Hepatocyte (in vitro differentiated cells): ENCODE data around the gene TBC1D12. TPM values are rescaled to one million over a fixed set of nuclear protein-coding genes. Genes with fewer than 3 reads are reported as not detected.

Experiments used
- DNase-seq: peaks from one replicate; pipeline ENCODE4 v3.0.0-alpha.2; 2016; ENCODE audit warnings: low spot score
- H2AFZ ChIP-seq: fragments of 200-600 bp; sonication (generic); 2 replicates; pipeline ENCODE4 v1.6.0; 2016; ENCODE audit warnings: antibody characterized with exemption, mild to moderate bottlenecking
- H3K27ac ChIP-seq: fragments of 200-600 bp; sonication (generic); 2 replicates; pipeline ENCODE4 v1.5.1; 2016; ENCODE audit warnings: mild to moderate bottlenecking
- H3K27me3 ChIP-seq: fragments of 200-600 bp; sonication (generic); 2 replicates; pipeline ENCODE4 v1.6.1; 2016
- H3K36me3 ChIP-seq: fragments of 200-600 bp; sonication (generic); replicated peaks from 2 replicates; pipeline ENCODE4 v1.5.1; 2016; ENCODE audit warnings: low read depth; ENCODE audit not compliant: insufficient read depth
- H3K4me1 ChIP-seq: fragments of 200-600 bp; sonication (generic); 2 replicates; pipeline ENCODE4 v1.5.1; 2016; ENCODE audit warnings: mild to moderate bottlenecking, moderate library complexity; ENCODE audit not compliant: insufficient read depth
- H3K4me2 ChIP-seq: fragments of 200-600 bp; sonication (generic); 2 replicates; pipeline ENCODE4 v1.6.0; 2016
- H3K4me3 ChIP-seq: fragments of 200-600 bp; sonication (generic); 2 replicates; pipeline ENCODE4 v1.5.1; 2016; ENCODE audit warnings: mild to moderate bottlenecking
- H3K79me2 ChIP-seq: fragments of 200-600 bp; sonication (generic); 2 replicates; pipeline ENCODE4 v1.6.0; 2017; ENCODE audit warnings: mild to moderate bottlenecking
- H3K9me2 ChIP-seq: fragments of 200-600 bp; sonication (generic); replicated peaks from 2 replicates; pipeline ENCODE4 v1.6.0; 2017; ENCODE audit warnings: mild to moderate bottlenecking; ENCODE audit not compliant: insufficient read depth
- H3K9me3 ChIP-seq: fragments of 200-600 bp; sonication (generic); 2 replicates; pipeline ENCODE4 v1.5.1; 2016; ENCODE audit warnings: low read depth, mild to moderate bottlenecking
- H4K20me1 ChIP-seq: fragments of 200-600 bp; sonication (generic); 2 replicates; pipeline ENCODE4 v1.6.0; 2016; ENCODE audit warnings: mild to moderate bottlenecking; ENCODE audit not compliant: insufficient read depth, poor library complexity, severe bottlenecking
- EZH2 ChIP-seq: fragments of 200-600 bp; sonication (generic); IDR thresholded peaks from 2 replicates; pipeline ENCODE4 v1.6.1; 2016; ENCODE audit warnings: antibody characterized with exemption, mild to moderate bottlenecking, borderline replicate concordance
- EZH2phosphoT487 ChIP-seq: fragments of 200-600 bp; sonication (generic); IDR thresholded peaks from one replicate; pipeline ENCODE4 v1.6.1; 2018; ENCODE audit warnings: antibody characterized with exemption, mild to moderate bottlenecking, low read depth, moderate library complexity; ENCODE audit not compliant: unreplicated experiment, severe bottlenecking
- WGBS: methylation state at CpG from one replicate; pipeline ENCODE4 v1.1.6; 2016; ENCODE audit warnings: low lambda C conversion rate; ENCODE audit errors: missing lambda C conversion rate; 5-methylcytosine and 5-hydroxymethylcytosine counted together
- polyA plus RNA-seq: library from polyadenylated mRNA; unstranded; fragments of >200 nt; fragmentation: Nextera tagmentation; extraction: Ambion mirVana; gene quantifications from 2 replicates; pipeline ENCODE4 v1.2.1, GENCODE V29; 2016
- total RNA-seq: library from RNA; depleted of rRNA; stranded (reverse); fragments of >200 nt; gene quantifications from 2 replicates; pipeline ENCODE4 v1.2.3, GENCODE V29; 2014
- TF ChIP-seq, protein P1 (sequence below): fragments of 200-600 bp; sonication (generic); IDR thresholded peaks from 2 replicates; pipeline ENCODE4 v1.5.1; 2016; ENCODE audit warnings: antibody characterized with exemption, mild to moderate bottlenecking; ENCODE audit not compliant: poor library complexity

TBC1D12 gene
- total and polyA plus RNA-seq, 2 experiments from 2014 or later, result 9.2 to 15.6 TPM

DNA sequence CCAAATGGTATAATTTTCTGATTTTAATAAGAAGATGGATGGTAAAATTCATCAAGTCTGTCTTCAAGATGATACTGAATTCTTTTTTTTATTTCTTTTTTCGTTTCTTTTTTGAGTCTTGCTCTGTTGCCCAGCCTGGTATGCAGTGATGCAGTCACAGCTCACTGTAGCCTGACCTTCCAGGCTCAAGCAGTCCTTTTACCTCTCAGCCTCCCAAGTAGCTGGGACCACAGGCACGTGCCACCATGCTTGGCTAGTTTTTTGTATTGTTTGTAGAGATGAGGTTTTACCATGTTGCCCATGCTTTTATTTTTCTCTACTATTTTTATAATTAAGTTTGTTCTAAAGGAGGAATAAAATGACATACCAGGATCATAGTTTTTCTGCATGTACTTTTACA lies 91.1 kb downstream of the TBC1D12 start:
- no peaks in the 10 kb centered on the region for H3K9me2 ChIP-seq
- H3K79me2 ChIP-seq, result peaks cover 9% of the 10 kb centered on the region
- H3K27me3 ChIP-seq, result no peaks in the 10 kb centered on the region
- no peaks in the 10 kb centered on the region for H4K20me1 ChIP-seq
- H3K9me3 ChIP-seq, result no peaks in the 10 kb centered on the region
- no peaks in the 10 kb centered on the region for H3K36me3 ChIP-seq
- no peaks in the 10 kb centered on the region for H3K4me1 ChIP-seq
- H3K4me2 ChIP-seq, result no peak overlapping the region
- DNase-seq, result no peak
- TF ChIP-seq EZH2phosphoT487 (no peak), EZH2 (no peak)
- TF ChIP-seq, protein P1, sequence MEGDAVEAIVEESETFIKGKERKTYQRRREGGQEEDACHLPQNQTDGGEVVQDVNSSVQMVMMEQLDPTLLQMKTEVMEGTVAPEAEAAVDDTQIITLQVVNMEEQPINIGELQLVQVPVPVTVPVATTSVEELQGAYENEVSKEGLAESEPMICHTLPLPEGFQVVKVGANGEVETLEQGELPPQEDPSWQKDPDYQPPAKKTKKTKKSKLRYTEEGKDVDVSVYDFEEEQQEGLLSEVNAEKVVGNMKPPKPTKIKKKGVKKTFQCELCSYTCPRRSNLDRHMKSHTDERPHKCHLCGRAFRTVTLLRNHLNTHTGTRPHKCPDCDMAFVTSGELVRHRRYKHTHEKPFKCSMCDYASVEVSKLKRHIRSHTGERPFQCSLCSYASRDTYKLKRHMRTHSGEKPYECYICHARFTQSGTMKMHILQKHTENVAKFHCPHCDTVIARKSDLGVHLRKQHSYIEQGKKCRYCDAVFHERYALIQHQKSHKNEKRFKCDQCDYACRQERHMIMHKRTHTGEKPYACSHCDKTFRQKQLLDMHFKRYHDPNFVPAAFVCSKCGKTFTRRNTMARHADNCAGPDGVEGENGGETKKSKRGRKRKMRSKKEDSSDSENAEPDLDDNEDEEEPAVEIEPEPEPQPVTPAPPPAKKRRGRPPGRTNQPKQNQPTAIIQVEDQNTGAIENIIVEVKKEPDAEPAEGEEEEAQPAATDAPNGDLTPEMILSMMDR, result no peak
- H3K4me3 ChIP-seq, result no peak overlapping the region
- H2AFZ ChIP-seq, result no peak overlapping the region
- 84% methylated on average over 2 of the region's 2 CpGs for WGBS
- H3K27ac ChIP-seq, result no peak overlapping the region

DNA sequence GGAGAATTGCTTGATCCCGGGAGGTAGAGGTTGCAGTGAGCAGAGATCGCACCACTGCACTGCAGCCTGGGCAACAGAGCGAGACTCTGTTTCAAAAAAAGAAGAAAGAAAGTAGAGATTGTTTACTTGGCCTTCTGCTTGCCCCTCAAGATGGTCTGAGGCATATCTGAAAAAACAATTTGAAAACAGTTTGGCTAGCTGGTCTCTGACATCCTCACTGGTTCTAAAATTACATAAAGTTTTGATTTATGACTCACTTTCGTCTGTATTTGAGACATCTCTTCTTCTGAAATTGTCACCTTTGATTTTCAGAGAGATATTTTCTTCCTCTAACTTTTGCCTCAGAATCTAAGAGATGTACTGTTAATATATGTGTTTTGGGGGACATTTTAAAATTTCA lies 93.7 kb downstream of the TBC1D12 start:
- Histone ChIP-seq H3K9me2 (no peaks in the 10 kb centered on the region), H3K27ac (no peak overlapping the region), H3K36me3 (no peaks in the 10 kb centered on the region), H3K9me3 (no peaks in the 10 kb centered on the region), H3K4me2 (no peak overlapping the region), H4K20me1 (no peaks in the 10 kb centered on the region), H3K27me3 (no peaks in the 10 kb centered on the region), H3K4me1 (no peaks in the 10 kb centered on the region), H2AFZ (no peak overlapping the region), H3K79me2 (peaks cover 3% of the 10 kb centered on the region), H3K4me3 (no peak overlapping the region)
- TF ChIP-seq, protein P1, result no peak
- TF ChIP-seq EZH2phosphoT487 (no peak), EZH2 (no peak)
- WGBS, result 96% methylated on average over 4 of the region's 4 CpGs
- no peak for DNase-seq

DNA sequence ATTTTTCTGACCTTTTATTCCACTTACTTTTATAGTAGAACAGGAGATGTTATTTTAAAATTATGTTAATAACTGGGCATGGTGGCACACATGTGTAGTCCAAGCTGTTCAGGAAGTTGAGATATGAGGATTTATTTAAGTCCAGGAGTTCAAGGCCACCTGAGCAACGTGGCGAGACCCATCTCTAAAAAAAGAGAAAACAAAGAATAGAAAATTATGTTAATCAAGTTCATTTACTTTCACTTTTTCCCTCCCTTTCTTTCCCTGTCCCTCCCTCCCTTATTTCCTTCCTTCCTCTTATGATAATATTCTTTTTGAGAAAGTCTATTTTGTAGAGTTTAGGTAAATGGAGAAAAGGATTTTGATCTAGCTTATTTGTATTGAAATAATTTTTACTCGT lies 94.3 kb downstream of the TBC1D12 start:
- Histone ChIP-seq H3K36me3 (no peaks in the 10 kb centered on the region), H4K20me1 (no peaks in the 10 kb centered on the region), H3K79me2 (peaks cover 3% of the 10 kb centered on the region), H3K27me3 (no peaks in the 10 kb centered on the region), H3K9me3 (no peaks in the 10 kb centered on the region), H3K4me1 (no peaks in the 10 kb centered on the region), H2AFZ (no peak overlapping the region), H3K9me2 (no peaks in the 10 kb centered on the region), H3K4me2 (no peak overlapping the region), H3K27ac (no peak overlapping the region), H3K4me3 (no peak overlapping the region)
- TF ChIP-seq, protein P1, result no peak
- no peak for TF ChIP-seq EZH2phosphoT487
- TF ChIP-seq EZH2, result no peak
- no peak for DNase-seq
- WGBS, result 83% methylated on average over 3 of the region's 3 CpGs

DNA sequence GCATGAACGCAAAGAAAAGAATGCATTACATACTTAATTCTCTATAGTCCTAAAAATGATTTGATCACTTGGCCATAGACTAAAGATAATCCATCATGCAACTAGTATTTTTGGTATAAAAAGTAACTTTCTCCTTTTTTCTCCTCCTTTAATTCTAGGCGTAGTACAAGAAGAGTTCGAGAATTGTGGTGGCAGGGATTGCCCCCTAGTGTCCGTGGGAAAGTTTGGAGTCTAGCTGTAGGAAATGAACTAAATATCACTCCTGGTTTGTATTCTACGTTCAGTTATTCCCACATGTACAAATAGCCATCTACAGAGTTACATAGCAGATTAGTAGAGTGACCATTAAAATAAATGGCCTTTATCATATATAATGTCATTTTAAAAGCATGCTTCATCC lies 97.7 kb downstream of the TBC1D12 start:
- H3K9me2 ChIP-seq, result no peaks in the 10 kb centered on the region
- H3K9me3 ChIP-seq, result no peaks in the 10 kb centered on the region
- no peak overlapping the region for H3K27ac ChIP-seq
- WGBS, result 71% methylated on average over 5 of the region's 5 CpGs
- no peak overlapping the region for H3K4me3 ChIP-seq
- DNase-seq, result peak; percentile 4
- no peak overlapping the region for H2AFZ ChIP-seq
- H3K27me3 ChIP-seq, result no peaks in the 10 kb centered on the region
- TF ChIP-seq EZH2phosphoT487 (no peak), EZH2 (no peak)
- TF ChIP-seq, protein P1, result peak; percentile 18
- no peaks in the 10 kb centered on the region for H3K79me2 ChIP-seq
- no peak overlapping the region for H3K4me2 ChIP-seq
- no peaks in the 10 kb centered on the region for H3K4me1 ChIP-seq
- H3K36me3 ChIP-seq, result no peaks in the 10 kb centered on the region
- H4K20me1 ChIP-seq, result no peaks in the 10 kb centered on the region
